Activated CD8-positive, alpha-beta memory T cell treated with anti-CD3 and anti-CD28 coated beads for 36 hours (primary cell): ENCODE measurements around the gene EEIG2. TPM values are rescaled to one million over a fixed set of nuclear protein-coding genes. Genes with fewer than 3 reads are reported as not detected.

ENCODE experiments used
- CTCF ChIA-PET: fragments of 350-600 bp; sonication (Branson Sonifier 250); formaldehyde crosslinking; loops from one replicate; lab custom pipeline; 2021; ENCODE audit warnings: antibody characterized with exemption; lab: Charles Lee
- POLR2A ChIA-PET: fragments of 350-600 bp; sonication (Branson Sonifier 250); formaldehyde crosslinking; loops from one replicate; lab custom pipeline; 2021; ENCODE audit warnings: antibody characterized with exemption; lab: Charles Lee
- total RNA-seq, 2 experiments: library from RNA; stranded (reverse); gene quantifications; one replicate each; pipeline ENCODE4 v1.2.3, GENCODE V29; 2021

The EEIG2 gene
- total RNA-seq, 2 experiments from 2014 or later: 13.8 to 14.1 TPM

- ChIA-PET CTCF (interaction anchor here (0.9 to 1.9 kb wide), 4 partner anchors 9 to 73 kb away, joined by 3 to 9 read pairs (median 6); partner anchors contain the start of gene EEIG2), POLR2A (interaction anchor here (0.5 kb wide), 1 partner anchor 69 kb away, joined by 3 read pairs; no protein-coding TSS in a partner anchor)
Observed at GRCh38 chr1:108570128-108570527, 10.2 kb downstream of the EEIG2 start.

- POLR2A ChIA-PET: interaction anchor here (0.5 kb wide), 1 partner anchor 68 kb away, joined by 3 read pairs; no protein-coding TSS in a partner anchor
- CTCF ChIA-PET: interaction anchor here (0.7 to 1.9 kb wide), 3 partner anchors 10 to 73 kb away, joined by 3 to 9 read pairs (median 3); no protein-coding TSS in a partner anchor
Observed at GRCh38 chr1:108570998-108571401, 11.1 kb downstream of the EEIG2 start.

GRCh38 chr1:108572182-108572581, 12.3 kb downstream of the EEIG2 start:
- POLR2A ChIA-PET: no interaction called here
- CTCF ChIA-PET: interaction anchor here (1.3 kb wide), 1 partner anchor 11 kb away, joined by 4 read pairs; no protein-coding TSS in a partner anchor

DNA sequence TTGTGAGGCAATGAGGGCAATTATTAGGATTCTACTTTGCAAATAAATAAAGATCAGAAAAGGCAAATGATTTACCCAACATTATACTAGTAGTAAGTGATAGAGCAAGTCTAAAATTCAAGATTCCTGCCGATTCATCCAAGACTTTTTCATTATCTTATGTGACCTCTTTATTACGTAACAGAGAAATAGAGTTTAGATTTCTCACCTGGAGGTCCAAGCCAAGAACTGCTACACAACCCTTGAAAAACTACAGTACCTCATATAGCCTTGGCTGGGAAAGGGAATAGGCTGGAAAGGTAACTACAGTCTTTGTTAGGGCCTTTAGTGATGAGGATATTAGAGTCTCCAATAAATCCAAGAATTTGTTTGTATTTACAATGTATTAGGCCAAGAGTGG, 13.3 kb downstream of the EEIG2 start:
- CTCF ChIA-PET: interaction anchor here (1.3 kb wide), 1 partner anchor 12 kb away, joined by 4 read pairs; no protein-coding TSS in a partner anchor

GRCh38 chr1:108574008-108574407, 14.1 kb downstream of the EEIG2 start:
- CTCF ChIA-PET: no interaction called here

More for the DNA sequence above, 13.3 kb downstream of the EEIG2 start:
- POLR2A ChIA-PET: no interaction called here

GRCh38 chr1:108575375-108575774, 15.5 kb downstream of the EEIG2 start:
- ChIA-PET POLR2A (no interaction called here), CTCF (interaction anchor here (0.9 kb wide), 1 partner anchor 11 kb away, joined by 3 read pairs; no protein-coding TSS in a partner anchor)

More at GRCh38 chr1:108574008-108574407, 14.1 kb downstream of the EEIG2 start:
- POLR2A ChIA-PET: no interaction called here

DNA sequence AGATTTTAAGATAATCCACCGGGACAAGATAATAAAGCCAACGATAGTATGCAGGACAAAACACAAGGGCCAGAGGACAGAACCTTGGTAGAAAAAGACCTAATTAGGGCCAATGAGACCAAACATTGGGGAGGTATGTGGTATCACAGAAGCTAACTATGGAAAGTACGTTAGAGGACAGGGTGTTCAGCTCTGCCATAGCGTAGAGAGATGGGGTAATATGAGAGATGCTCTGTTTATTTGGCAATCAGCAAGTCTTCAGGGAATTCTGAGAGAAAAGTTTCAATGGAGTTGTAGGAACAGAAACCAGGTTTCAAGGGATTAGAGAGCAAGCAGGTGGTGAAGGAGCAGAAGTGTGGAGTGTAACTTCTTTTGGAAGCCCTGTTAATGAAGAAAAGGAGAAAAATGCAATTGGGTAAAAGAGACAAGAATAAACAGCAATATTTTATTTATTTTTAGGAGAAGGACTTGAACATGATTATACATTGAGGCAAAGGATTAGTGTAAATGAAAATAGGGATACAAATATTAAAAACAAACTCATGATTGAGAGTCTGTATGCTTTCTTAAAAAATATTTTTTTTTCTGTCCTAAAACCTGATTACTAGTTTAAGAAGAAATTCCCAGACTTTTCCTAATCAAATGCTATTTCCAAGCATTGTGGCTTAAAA, 24.0 kb downstream of the EEIG2 start:
- POLR2A ChIA-PET: no interaction called here
- CTCF ChIA-PET: no interaction called here

GRCh38 chr1:108584428-108584856, 24.5 kb downstream of the EEIG2 start:
- CTCF ChIA-PET: no interaction called here
- POLR2A ChIA-PET: no interaction called here

DNA sequence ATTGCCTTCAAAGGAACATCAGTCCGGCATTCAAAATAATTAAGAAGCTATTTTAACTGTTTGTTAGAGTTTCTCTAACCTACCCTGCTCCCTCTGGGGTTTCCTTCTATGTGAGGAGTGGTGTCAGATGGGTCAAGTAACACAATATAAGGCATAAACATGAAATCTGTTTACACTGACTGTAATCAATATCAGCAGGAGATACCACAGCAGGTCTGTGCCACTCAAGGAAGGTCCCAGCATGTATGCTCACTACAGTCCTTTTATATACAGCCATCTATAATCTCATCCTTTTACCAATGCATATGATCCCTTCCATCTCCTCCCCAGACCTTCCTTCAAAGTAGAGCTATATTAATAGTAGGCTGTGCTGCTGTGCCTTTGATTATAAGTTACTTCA, 25.4 kb downstream of the EEIG2 start:
- ChIA-PET CTCF (interaction anchor here (2.0 kb wide), 1 partner anchor 25 kb away, joined by 5 read pairs; the partner anchor contains the start of gene EEIG2), POLR2A (no interaction called here)

GRCh38 chr1:108590441-108590840, 30.5 kb downstream of the EEIG2 start:
- CTCF ChIA-PET: no interaction called here
- POLR2A ChIA-PET: interaction anchor here (1.3 kb wide), 1 partner anchor 56 kb away, joined by 3 read pairs; no protein-coding TSS in a partner anchor

DNA sequence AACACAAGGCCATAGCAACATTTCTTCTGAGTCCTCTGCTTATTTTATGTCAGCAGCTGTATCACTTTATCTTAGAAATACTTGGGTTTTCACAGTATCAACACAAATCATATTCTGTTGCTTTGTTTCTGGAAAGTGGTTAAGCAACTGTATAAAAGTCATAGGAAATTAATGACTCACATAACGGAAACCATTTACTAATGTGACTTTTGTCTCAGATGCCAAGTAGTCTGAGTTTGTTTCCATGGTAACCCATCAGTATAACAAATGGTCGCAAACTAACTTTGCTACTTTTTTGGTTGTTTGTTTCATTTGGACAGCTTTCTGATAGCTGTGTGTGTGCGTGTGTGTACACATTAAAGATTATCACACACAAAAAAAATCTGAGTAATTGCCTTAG, 31.1 kb downstream of the EEIG2 start:
- ChIA-PET CTCF (no interaction called here), POLR2A (interaction anchor here (1.3 kb wide), 1 partner anchor 56 kb away, joined by 3 read pairs; no protein-coding TSS in a partner anchor)

- ChIA-PET CTCF (no interaction called here), POLR2A (interaction anchor here (1.3 kb wide), 1 partner anchor 55 kb away, joined by 3 read pairs; no protein-coding TSS in a partner anchor)
Observed at GRCh38 chr1:108591466-108591865, 31.6 kb downstream of the EEIG2 start.

GRCh38 chr1:108592030-108592759, 32.3 kb downstream of the EEIG2 start:
- ChIA-PET CTCF (no interaction called here), POLR2A (no interaction called here)

DNA sequence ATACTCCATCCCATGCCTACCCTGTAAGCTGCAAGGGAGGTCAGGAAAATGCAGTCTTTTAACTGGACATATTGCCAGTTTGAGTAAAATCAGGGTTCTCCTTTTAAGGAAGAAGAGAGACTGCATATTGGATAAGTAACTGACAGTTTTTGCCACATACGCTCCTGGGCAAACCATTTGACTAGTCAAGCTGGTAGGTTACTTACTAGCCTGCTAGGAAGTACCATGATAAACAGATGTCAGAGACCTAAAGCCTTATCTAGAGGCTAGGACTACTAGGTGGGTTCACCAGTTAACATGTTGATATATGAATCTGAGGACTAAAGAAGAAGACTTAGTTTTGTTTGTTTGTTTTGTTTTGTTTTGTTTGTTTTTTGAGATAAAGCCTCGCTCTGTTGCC, 33.5 kb downstream of the EEIG2 start:
- POLR2A ChIA-PET: no interaction called here
- CTCF ChIA-PET: interaction anchor here (0.6 kb wide), 1 partner anchor 218 kb away, joined by 3 read pairs; no protein-coding TSS in a partner anchor

- ChIA-PET POLR2A (no interaction called here), CTCF (no interaction called here)
Observed at GRCh38 chr1:108595507-108595906, 35.6 kb downstream of the EEIG2 start.

- POLR2A ChIA-PET: no interaction called here
- CTCF ChIA-PET: no interaction called here
Observed at GRCh38 chr1:108597041-108597440, 37.1 kb downstream of the EEIG2 start.

DNA sequence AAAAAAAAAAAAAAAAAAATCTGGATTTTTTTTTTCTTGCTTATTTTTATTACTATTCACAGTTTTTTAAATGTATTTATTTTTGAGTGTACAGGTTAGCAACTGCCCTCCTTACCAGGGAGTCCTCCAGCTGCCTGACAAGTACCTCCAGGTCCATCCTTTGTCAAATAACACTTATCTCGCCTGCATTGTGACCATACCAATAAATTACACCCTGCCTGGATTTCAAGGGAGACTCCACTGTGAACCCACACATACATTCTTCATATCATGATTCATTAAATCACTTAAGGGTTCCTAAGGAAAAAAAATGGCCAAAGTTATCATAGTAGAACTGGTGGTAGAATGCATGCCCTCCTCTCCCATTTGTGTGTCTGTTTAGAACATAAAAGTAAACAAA, 38.4 kb downstream of the EEIG2 start:
- CTCF ChIA-PET: no interaction called here
- POLR2A ChIA-PET: interaction anchor here (0.7 kb wide), 1 partner anchor 105 kb away, joined by 5 read pairs; no protein-coding TSS in a partner anchor

- ChIA-PET CTCF (no interaction called here), POLR2A (no interaction called here)
Observed at GRCh38 chr1:108600504-108600903, 40.6 kb downstream of the EEIG2 start.

GRCh38 chr1:108601708-108602410, 42.0 kb downstream of the EEIG2 start:
- ChIA-PET CTCF (no interaction called here), POLR2A (no interaction called here)
